ENCODE results near the gene HDAC8.

DNA sequence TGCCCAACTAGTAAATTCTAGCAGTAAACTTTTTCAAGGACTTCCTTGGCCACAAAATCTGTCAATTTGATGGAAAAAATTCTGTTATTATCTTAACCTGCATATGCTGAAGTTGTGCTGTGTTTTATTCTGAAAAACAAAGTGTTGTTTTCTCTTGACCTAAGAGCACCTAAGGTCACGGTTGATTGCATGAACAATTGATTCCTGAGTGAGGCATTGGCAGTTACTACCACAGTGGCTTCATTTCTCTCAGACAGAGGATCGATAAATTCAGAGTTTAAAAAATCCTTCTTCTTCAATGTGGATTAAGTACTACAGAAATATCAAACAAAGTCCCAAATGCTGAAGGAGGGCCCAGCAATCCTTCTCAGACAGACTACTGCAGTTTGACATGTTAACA lies 6.2 kb downstream of the HDAC8 start:
- TF ChIP-seq, protein P1, sequence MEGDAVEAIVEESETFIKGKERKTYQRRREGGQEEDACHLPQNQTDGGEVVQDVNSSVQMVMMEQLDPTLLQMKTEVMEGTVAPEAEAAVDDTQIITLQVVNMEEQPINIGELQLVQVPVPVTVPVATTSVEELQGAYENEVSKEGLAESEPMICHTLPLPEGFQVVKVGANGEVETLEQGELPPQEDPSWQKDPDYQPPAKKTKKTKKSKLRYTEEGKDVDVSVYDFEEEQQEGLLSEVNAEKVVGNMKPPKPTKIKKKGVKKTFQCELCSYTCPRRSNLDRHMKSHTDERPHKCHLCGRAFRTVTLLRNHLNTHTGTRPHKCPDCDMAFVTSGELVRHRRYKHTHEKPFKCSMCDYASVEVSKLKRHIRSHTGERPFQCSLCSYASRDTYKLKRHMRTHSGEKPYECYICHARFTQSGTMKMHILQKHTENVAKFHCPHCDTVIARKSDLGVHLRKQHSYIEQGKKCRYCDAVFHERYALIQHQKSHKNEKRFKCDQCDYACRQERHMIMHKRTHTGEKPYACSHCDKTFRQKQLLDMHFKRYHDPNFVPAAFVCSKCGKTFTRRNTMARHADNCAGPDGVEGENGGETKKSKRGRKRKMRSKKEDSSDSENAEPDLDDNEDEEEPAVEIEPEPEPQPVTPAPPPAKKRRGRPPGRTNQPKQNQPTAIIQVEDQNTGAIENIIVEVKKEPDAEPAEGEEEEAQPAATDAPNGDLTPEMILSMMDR (IDR thresholded peaks at IDR 0.05; ENCODE audit: insufficient read depth, low read length, poor library complexity, severe bottlenecking), result no peak
- no peak for TF ChIP-seq EZH2phosphoT487 (conservative IDR thresholded peaks at IDR 0.05; ENCODE audit: low read length)

All from SU-DHL-6 (cell line).